Stimulated activated CD4-positive, alpha-beta T cell treated with anti-CD3 and anti-CD28 coated beads, Interleukin-15, amount 100 ng/mL, for 24 hours (primary cell): ENCODE measurements around the gene DNAJC7.
"Not testable (repeated sequence)": the region's sequence is repeated elsewhere in the genome, so short reads cannot be mapped to it uniquely, and the experiment has no call there.

Source experiments
- DNase-seq: peaks from one replicate; pipeline ENCODE4 v3.0.0-alpha.2; 2020

DNAJC7 gene

GRCh38 chr17:41943492-41943891 lies 73.7 kb downstream of the DNAJC7 start:
- DNase-seq = no peak

- no peak for DNase-seq
These were observed 74.4 kb downstream of the DNAJC7 start for GRCh38 chr17:41942626-41943373.

GRCh38 chr17:41941168-41941567 lies 76.1 kb downstream of the DNAJC7 start:
- no peak for DNase-seq

- no peak for DNase-seq
These were observed 77.5 kb downstream of the DNAJC7 start for GRCh38 chr17:41939693-41940090.

- no peak for DNase-seq
These were observed 78.1 kb downstream of the DNAJC7 start for GRCh38 chr17:41939044-41939692.

- DNase-seq = no peak
These were observed 79.0 kb downstream of the DNAJC7 start for GRCh38 chr17:41937970-41938954.

- DNase-seq = no peak
These were observed 81.6 kb downstream of the DNAJC7 start for GRCh38 chr17:41935641-41936040.

- no peak for DNase-seq
These were observed 84.3 kb downstream of the DNAJC7 start for GRCh38 chr17:41932816-41933389.

- not testable (repeated sequence) for DNase-seq
These were observed 85.5 kb downstream of the DNAJC7 start for GRCh38 chr17:41931715-41932114.

- not testable (repeated sequence) for DNase-seq
These were observed 86.4 kb downstream of the DNAJC7 start for GRCh38 chr17:41930833-41931156.

GRCh38 chr17:41930009-41930832 lies 87.0 kb downstream of the DNAJC7 start, which contains the start of gene ODAD4:
Gene ODAD4, plus strand, starts transcription at chr17:41930617. Its CDS starts 107 bp downstream, at chr17:41930724.
- peak; percentile 98 for DNase-seq

- peak; percentile 20 for DNase-seq
These were observed 88.5 kb downstream of the DNAJC7 start for GRCh38 chr17:41928693-41929251.
